ENCODE data around the gene BDKRB2. TPM values are rescaled to one million over a fixed set of nuclear protein-coding genes. Genes with fewer than 3 reads are reported as not detected.

The BDKRB2 gene
- total RNA-seq (2014; rRNA removed; shearing (Covaris generic)), result 0.03 TPM in 1 of 2 replicates, not detected in the other

DNA sequence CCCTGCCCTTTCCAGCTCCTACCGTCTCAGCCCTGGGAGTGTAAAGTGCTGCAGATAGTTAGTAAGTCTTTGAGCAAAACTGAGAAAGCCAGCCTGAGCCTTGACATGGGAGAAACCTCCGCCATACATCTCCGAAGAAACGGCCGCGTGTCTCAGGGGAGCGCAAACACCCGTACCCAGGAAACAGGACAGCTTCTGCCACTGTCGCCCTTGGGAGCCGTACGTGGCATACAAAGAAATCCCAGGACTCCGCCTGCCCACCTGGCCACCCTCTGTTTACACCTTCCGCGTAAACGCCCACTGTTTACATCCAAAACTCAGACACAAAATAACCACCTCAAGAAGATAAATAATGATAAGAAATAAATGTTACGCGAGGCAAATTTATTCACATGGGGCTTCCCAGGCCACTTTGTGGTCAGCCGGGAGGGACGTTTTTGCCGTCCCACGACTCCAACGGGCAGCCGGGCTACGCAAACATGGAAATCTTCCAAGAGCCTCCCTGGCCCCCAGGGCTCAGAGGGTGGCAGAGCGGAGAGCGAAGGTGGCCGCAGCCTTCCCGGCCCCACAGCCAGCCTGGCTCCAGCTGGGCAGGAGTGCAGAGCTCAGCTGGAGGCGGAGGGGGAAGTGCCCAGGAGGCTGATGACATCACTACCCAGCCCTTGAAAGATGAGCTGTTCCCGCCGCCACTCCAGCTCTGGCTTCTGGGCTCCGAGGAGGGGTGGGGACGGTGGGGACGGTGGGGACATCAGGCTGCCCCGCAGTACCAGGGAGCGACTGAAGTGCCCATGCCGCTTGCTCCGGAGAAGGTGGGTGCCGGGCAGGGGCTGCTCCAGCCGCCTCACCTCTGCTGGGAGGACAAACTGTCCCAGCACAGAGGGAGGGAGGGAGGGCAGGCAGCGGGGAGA is at the start of gene BDKRB2:
Gene BDKRB2 (plus strand): TSS at position 689 of the 908 bp plus-strand sequence. CDS start 32,269 bp downstream, outside the sequence.
- H3K36me3 ChIP-seq, result no peaks in the 10 kb centered on the region
- peak within 1 kb of the TSS; percentile 45 for H3K4me3 ChIP-seq
- H3K27ac ChIP-seq, result no peak within 1 kb of the TSS
- DNase-seq, result peak; percentile 78 to 83
- no peaks in the 10 kb centered on the region for H3K9me3 ChIP-seq (replicated peaks)
- H3K4me1 ChIP-seq, result peaks cover 4% of the 10 kb centered on the region; the same call in 1 of the 2 replicates
- H3K27me3 ChIP-seq, result no peaks in the 10 kb centered on the region

DNA sequence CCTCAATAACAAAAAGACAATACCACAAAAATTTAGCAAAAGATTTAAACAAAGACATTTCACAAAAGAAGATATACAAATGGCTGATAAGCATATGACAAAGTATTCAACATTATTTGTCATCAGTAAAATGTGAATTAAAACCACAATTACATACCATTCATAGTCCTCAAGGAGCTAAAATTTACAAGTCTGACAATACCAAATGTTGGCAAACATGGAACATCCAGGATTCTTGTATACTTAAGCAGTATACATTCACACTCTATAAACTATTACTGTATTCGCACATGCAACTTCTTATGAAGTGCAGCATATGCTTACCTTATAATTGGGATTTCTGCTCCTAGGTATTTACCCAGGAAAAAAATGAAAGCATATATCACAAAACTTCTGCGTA is 49.7 kb upstream of the BDKRB2 start:
- H3K9me3 ChIP-seq (replicated peaks), result no peaks in the 10 kb centered on the region
- no peak overlapping the region for H3K4me3 ChIP-seq
- no peaks in the 10 kb centered on the region for H3K36me3 ChIP-seq
- no peak overlapping the region for H3K27ac ChIP-seq
- no peaks in the 10 kb centered on the region for H3K27me3 ChIP-seq
- no peaks in the 10 kb centered on the region for H3K4me1 ChIP-seq
- DNase-seq, result no peak

DNA sequence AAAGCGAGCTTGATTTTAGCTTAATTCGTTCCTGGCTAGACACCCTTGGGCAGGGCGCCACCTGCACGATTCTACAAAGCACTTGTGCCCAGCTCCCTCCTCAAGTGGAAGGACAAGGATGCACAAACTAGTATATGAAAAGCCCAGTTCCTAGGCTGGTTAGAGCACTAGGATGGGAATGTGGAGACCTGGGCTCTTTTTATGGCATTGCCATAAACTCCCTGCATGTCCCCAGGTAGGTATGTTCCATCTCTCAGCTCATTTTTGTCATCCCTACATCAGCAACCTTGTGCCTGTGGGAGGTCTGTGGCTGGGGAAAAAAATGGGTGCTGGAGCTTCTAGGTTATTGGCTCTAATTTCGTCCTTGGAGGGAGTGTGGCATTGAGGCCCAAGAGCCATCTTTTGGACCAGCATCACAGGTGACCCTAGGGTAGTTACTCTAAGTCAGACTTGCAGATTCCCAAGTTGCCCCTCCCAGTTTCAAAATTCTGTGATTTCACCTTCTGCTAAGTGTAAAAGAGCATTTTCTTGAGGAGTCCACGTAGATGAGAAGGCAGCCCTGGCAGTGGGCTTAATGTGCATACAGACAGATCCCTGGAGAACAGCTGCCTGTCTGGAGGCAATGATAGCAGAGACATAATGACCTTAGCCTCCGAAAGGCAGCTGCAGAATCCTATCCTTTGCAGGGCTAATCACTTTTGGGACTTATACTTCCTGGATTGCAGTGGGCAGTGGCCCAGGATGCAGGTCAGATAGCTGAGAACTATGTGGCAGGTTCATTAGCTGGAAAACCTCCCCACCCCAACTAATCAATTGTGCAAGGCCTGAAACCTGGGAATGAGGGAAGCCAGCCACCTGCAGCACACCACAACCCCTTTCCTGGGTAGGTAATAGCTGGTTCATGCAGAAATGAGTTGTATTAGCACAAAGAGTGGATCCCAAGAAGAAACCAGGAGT is 47.6 kb upstream of the BDKRB2 start:
- no peaks in the 10 kb centered on the region for H3K36me3 ChIP-seq
- H3K4me3 ChIP-seq, result no peak overlapping the region
- DNase-seq, result peak; percentile 13 to 49
- H3K4me1 ChIP-seq, result no peaks in the 10 kb centered on the region
- H3K9me3 ChIP-seq (replicated peaks), result no peaks in the 10 kb centered on the region
- no peak overlapping the region for H3K27ac ChIP-seq
- H3K27me3 ChIP-seq, result no peaks in the 10 kb centered on the region

DNA sequence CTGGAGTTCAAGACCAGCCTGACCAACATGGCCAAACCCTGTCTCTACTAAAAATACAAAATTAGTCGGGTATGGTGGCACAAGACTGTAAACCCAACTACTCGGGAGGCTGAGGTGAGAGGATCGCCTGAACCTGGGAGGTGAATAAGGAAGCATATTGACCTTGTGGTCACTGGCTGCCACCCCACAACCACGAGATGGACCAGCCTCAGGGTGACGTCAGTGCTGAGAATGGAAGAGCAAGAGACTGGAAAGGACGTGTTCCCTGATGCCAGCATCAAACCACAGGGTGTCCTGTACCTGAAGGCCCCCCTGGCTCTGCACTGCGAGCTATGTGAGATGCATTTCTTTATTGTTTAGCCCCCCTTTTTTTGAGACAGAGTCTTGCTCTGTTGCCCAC is 45.9 kb upstream of the BDKRB2 start:
- DNase-seq, result no peak
- Histone ChIP-seq H3K4me3 (no peak overlapping the region), H3K9me3 (replicated peaks) (no peaks in the 10 kb centered on the region), H3K27me3 (0 out of 2 replicates have a peak, but pooled peaks cover 4% of the 10 kb centered on the region), H3K36me3 (no peaks in the 10 kb centered on the region), H3K4me1 (no peaks in the 10 kb centered on the region), H3K27ac (no peak overlapping the region)

DNA sequence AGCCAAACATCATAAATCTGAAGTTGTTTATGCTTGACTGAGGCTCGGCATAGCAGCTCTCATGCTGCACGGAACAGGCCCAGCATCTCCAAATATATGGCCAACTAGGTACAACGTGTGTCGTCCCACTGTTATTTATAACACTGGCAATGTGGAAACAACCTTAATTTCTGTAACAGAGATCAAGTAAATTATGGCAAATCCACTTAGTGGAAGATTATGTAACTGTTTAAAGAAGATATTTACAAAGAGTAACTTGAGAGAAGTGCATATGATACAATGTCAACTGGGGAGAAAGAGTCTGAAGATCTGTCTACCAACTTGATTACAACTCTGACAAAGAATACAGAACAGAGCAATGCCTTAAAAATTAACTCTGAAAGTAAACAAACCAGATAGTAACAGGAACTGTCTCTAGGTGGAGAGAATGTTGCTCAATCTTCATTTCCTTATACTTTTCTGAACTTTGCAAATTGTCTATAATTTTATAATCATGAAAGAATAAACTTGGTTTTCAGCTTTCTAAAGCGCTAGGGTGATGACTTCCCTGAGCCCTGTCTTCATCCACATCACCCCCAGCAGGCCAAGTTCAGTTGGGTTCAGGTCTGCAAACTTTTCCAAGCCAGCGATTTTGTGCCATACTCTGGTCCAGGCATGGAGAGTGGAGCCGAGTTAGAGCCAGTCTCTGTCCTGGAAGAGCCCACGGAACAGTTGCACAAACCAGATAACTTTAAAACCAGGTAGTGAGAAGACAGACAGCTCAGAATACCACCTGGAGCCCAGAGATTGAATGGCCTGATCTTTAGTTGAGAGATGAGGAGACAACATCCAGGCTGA is 44.3 kb upstream of the BDKRB2 start:
- Histone ChIP-seq H3K36me3 (no peaks in the 10 kb centered on the region), H3K27me3 (0 out of 2 replicates have a peak, but pooled peaks cover 4% of the 10 kb centered on the region), H3K9me3 (replicated peaks) (no peaks in the 10 kb centered on the region), H3K27ac (no peak overlapping the region), H3K4me3 (no peak overlapping the region), H3K4me1 (no peaks in the 10 kb centered on the region)
- no peak for DNase-seq

DNA sequence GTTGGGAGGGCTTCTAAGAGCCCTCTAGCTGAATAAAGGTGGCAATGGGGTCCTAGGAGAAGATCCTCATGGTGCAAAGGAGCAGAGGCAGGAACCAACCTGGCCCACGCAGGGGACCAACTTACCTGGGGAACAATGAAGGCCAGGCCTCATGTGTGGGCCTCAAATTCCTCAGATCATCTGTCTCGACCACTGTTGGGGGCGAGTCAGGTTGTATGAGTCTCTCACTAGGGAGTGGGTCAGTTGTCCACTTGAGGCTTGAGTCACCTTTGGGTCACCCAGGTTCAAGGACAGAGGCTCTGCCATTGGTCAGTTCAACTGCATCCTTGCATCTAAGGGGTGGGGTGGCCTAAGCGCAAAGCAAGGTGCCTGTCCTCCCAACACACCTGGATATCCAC is 43.7 kb upstream of the BDKRB2 start:
- Histone ChIP-seq H3K36me3 (no peaks in the 10 kb centered on the region), H3K4me1 (no peaks in the 10 kb centered on the region), H3K4me3 (no peak overlapping the region), H3K27ac (no peak overlapping the region), H3K9me3 (replicated peaks) (no peaks in the 10 kb centered on the region), H3K27me3 (0 out of 2 replicates have a peak, but pooled peaks cover 4% of the 10 kb centered on the region)
- DNase-seq, result no peak

DNA sequence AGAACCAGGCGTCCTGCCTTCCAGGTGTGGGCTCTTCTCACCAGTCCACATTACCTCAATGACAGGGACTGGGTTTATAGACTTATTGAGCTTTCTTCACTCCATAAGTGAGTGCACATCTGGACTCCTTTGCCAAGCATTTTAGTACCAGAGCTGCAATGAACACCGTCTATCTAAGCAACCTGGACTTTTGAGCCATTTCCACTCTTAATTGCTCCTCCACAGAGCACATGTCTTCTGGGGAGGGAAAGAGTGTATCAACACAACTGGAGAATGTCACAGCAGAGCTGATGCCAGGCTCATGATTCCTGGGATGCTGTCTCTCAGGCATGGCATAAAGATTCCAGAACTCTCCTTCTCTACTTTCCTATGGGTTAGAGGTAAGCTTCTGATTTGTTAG is 43.0 kb upstream of the BDKRB2 start:
- no peak for DNase-seq
- Histone ChIP-seq H3K9me3 (replicated peaks) (no peaks in the 10 kb centered on the region), H3K4me1 (no peaks in the 10 kb centered on the region), H3K27me3 (0 out of 2 replicates have a peak, but pooled peaks cover 4% of the 10 kb centered on the region), H3K36me3 (no peaks in the 10 kb centered on the region), H3K27ac (no peak overlapping the region), H3K4me3 (no peak overlapping the region)

DNA sequence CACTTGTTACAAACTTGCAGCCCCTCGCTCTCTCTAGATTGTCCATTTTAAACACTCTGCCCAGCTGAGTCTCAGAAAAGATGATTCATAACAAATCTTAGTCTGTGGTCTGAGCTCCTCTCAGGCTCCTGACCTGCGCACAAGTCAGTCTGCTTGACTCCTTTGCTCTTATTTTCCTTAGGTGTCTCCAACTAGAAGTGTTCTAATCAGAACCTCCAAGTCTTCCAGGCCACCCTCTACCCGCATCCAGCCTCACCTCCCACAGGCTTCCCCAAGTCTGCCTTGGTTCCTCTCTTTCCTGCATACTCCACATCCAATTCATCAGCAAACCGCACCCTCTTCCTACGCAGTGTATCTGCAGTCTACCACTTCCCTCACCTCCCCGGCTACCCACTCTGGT is 42.4 kb upstream of the BDKRB2 start:
- Histone ChIP-seq H3K27me3 (0 out of 2 replicates have a peak, but pooled peaks cover 4% of the 10 kb centered on the region), H3K4me3 (no peak overlapping the region), H3K36me3 (no peaks in the 10 kb centered on the region), H3K4me1 (no peaks in the 10 kb centered on the region), H3K27ac (no peak overlapping the region), H3K9me3 (replicated peaks) (no peaks in the 10 kb centered on the region)
- no peak for DNase-seq

DNA sequence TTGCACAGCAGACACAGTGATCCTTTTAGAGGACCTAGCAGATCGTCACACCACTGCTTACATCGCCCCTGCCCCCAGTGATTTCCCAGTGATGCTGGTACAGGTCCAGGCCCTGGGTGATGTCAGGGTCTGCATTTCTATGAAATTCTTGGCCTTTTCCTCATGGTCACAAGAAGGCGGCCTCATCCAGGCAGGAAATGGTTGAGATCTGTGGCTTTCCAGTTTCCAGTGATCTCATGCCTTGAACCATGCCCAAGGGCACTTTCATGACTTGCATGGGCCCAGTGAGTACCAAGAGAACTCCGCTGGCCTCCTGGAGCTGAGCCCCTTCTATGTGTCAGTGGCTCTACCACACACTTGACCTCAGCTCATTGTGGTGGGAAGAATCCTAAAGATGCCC is 41.9 kb upstream of the BDKRB2 start:
- Histone ChIP-seq H3K36me3 (no peaks in the 10 kb centered on the region), H3K27ac (no peak overlapping the region), H3K9me3 (replicated peaks) (no peaks in the 10 kb centered on the region), H3K4me3 (no peak overlapping the region), H3K4me1 (no peaks in the 10 kb centered on the region), H3K27me3 (0 out of 2 replicates have a peak, but pooled peaks cover 4% of the 10 kb centered on the region)
- no peak for DNase-seq

DNA sequence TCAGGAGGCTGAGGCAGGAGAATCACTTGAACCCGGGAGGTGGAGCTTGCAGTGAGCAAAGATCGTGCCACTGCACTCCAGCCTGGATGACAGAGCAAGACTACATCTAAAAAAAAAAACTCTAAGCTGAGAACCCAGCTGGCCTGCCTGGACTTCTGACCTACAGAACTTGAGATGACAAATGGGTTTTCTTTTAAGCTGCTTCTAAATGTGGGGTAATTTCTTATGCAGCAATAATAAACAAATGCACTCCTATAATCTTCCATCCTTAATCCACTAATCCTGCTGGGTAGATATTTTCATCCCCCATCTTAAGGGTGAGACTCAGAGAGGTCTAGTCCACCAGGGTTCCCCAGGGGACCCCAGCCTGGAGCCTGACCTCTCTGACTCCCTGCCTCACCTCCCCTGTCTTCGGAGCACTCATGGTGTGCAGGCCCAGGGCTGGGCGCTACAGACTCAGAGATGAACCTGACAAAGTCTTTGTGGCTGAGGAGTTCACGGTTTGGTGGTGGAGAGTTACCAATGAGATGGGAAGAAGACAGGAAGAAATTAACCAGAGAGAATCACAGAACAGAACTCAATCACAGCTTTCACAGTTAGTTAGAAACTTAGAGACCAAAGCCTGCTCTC is 39.7 kb upstream of the BDKRB2 start:
- no peak overlapping the region for H3K27ac ChIP-seq
- no peaks in the 10 kb centered on the region for H3K4me1 ChIP-seq
- no peaks in the 10 kb centered on the region for H3K9me3 ChIP-seq (replicated peaks)
- no peak for DNase-seq
- H3K27me3 ChIP-seq, result 0 out of 2 replicates have a peak, but pooled peaks cover 4% of the 10 kb centered on the region
- H3K4me3 ChIP-seq, result no peak overlapping the region
- no peaks in the 10 kb centered on the region for H3K36me3 ChIP-seq

DNA sequence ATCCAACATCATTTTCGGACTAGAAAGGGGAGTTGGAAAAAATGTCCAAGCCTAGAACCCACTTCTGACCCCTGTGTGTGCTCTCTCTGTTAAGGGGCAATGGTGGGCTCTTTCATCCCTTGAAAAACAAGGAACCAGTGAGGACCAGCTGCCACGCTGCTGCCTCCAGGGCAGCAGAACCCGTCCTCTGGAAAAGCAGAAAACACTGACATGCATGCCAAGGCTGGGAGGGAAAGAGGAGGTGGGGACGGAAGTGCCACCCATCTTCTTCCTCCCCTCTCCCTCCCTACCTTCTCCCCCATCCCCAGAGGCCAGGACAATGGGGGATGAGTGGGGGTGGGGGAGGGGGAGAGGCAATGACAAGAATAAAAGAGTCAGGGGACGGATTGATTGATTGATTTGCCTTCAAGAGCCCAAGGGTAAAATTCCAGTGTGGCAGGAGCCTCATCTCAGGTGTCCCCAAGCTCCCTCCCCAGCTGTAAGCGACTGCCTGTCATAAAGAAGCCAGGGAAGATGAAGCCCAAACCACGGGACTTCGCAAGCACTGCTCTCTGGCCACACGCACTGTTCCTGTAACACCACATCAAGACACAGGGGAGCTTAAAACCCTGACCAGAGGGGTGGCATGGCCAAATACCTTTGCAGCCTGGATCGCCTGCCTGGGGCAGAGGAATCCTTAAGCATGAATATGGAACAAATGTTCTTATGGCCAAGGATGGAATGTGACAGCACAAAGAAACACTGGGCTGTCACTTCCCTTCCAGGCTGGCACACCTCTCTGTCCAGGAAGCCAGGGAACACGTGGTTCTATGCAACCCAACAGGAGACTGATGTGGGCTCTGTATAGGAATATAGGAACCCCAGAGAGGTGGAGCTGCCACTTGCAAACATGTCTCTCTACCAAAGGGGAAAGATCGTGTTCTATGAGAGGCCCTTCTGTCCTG is 38.9 kb upstream of the BDKRB2 start:
- H3K27ac ChIP-seq, result no peak overlapping the region
- DNase-seq, result no peak
- H3K4me3 ChIP-seq, result no peak overlapping the region

DNA sequence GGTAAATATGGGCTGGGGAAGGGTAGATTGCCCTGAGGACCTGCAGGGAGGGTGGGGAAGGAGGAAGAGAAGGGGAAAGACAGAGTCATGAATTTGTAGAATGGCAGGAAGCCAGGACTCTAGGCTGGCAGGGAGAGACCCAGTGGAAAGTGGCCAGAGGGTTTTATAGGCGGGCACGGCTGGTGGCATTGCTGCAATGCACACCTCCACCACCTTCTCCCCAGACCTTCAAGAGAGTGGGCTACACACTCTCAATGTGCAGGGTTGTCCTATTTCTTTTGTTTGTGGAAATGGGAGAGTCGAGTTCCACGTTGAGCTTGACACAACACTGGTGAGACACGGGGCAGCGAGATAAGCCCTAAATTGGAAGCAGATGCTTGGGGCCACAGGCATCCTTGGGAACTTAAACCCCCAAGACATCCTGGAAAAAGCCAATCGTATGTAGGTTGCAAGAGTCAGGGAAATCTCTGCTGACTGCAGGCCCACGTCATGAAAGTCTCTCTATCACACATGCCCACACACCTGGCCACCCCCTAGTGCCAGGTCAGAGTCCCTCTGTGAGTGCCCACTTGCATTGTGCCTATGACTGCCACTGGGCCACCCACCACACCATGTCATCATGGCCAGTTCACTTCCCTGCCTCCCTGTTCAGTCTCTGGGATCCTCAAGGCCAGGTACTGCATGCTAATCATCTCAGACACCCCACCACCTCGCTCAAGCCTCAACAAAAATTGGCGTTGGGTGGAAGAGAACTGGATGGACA is 38.0 kb upstream of the BDKRB2 start:
- Histone ChIP-seq H3K9me3 (replicated peaks) (no peaks in the 10 kb centered on the region), H3K4me3 (no peak overlapping the region), H3K36me3 (no peaks in the 10 kb centered on the region), H3K27me3 (peaks cover 4% of the 10 kb centered on the region; the same call in 1 of the 2 replicates), H3K4me1 (no peaks in the 10 kb centered on the region), H3K27ac (no peak overlapping the region)
- no peak for DNase-seq

More for the DNA sequence above, 38.9 kb upstream of the BDKRB2 start:
- Histone ChIP-seq H3K36me3 (no peaks in the 10 kb centered on the region), H3K9me3 (replicated peaks) (no peaks in the 10 kb centered on the region), H3K4me1 (no peaks in the 10 kb centered on the region), H3K27me3 (peaks cover 4% of the 10 kb centered on the region; the same call in 1 of the 2 replicates)

Measured in SJCRH30 (cell line).